HCT116 (cell line): ENCODE results near the gene ARHGDIA.

Experiments used
- CTCF ChIP-seq, 3 experiments: fragments of 200-600 bp in 1 of 3; sonication (generic) in 1 of 3; IDR thresholded peaks in 2 of 3; conservative IDR thresholded peaks in 1 of 3; 2 replicates each; pipeline ENCODE4 v1.5.1; 2012 to 2017; ENCODE audit warnings: low read depth in 2 of 3, low read length in 2 of 3, antibody characterized with exemption in 1 of 3, borderline replicate concordance in 1 of 3, control low read depth in 1 of 3, mild to moderate bottlenecking in 1 of 3, mixed read lengths in 1 of 3, mixed run types in 1 of 3, moderate library complexity in 1 of 3; ENCODE audit not compliant: insufficient read depth in 1 of 3
- EGR1 ChIP-seq: IDR thresholded peaks from 2 replicates; pipeline ENCODE4 v1.6.1; 2012; ENCODE audit warnings: low read depth
- EZH2 ChIP-seq: fragments of 200-600 bp; sonication (generic); IDR thresholded peaks from 2 replicates; pipeline ENCODE4 v1.6.1; 2017; ENCODE audit warnings: antibody characterized with exemption, mixed run types
- EZH2phosphoT487 ChIP-seq: fragments of 200-600 bp; IDR thresholded peaks from 2 replicates; pipeline ENCODE4 v1.6.1; 2018; ENCODE audit warnings: antibody characterized with exemption, borderline replicate concordance
- POLR2A ChIP-seq: IDR thresholded peaks from 2 replicates; pipeline ENCODE4 v1.7.0; 2011; ENCODE audit warnings: borderline replicate concordance; ENCODE audit not compliant: insufficient read depth, insufficient read length; ENCODE audit errors: extremely low read depth
- POLR2AphosphoS5 ChIP-seq: IDR thresholded peaks from 2 replicates; pipeline ENCODE4 v1.6.1; 2011; ENCODE audit warnings: mild to moderate bottlenecking, low read depth, low read length, moderate library complexity
- SP1 ChIP-seq: IDR thresholded peaks from 2 replicates; pipeline ENCODE4 v1.6.1; 2012; ENCODE audit warnings: low read depth
- SRF ChIP-seq: IDR thresholded peaks from 2 replicates; pipeline ENCODE4 v1.6.1; 2012; ENCODE audit warnings: low read depth
- TCF7L2 ChIP-seq: IDR thresholded peaks from 2 replicates; pipeline ENCODE4 v1.7.0; 2011; ENCODE audit warnings: borderline replicate concordance, inconsistent platforms; ENCODE audit not compliant: insufficient read depth, insufficient read length; ENCODE audit errors: extremely low read depth
- ZFX ChIP-seq: fragments of 450-650 bp; IDR thresholded peaks from 2 replicates; pipeline ENCODE4 v1.6.1; 2017
- TF ChIP-seq, protein P1 (sequence below): IDR thresholded peaks from 2 replicates; pipeline ENCODE4 v1.6.1; 2012; ENCODE audit warnings: low read depth

GRCh38 chr17:81844327-81844851, 26.7 kb downstream of the ARHGDIA start:
- no peak for TF ChIP-seq CTCF (IDR thresholded peaks at IDR 0.05 in 2 of 3, conservative IDR thresholded peaks at IDR 0.05 in 1 of 3; ENCODE audit: borderline replicate concordance in 1 of 3, insufficient read depth in 1 of 3, low read depth in 2 of 3, low read length in 2 of 3)
- TF ChIP-seq EGR1, result no peak
- no peak for TF ChIP-seq EZH2
- no peak for TF ChIP-seq EZH2phosphoT487
- no peak for TF ChIP-seq POLR2A
- TF ChIP-seq SRF, result no peak
- TF ChIP-seq ZFX, result no peak
- TF ChIP-seq SP1, result no peak
- TF ChIP-seq TCF7L2, result no peak
- no peak; the same call in 1 of the 2 replicates for TF ChIP-seq POLR2AphosphoS5
- TF ChIP-seq, protein P1, sequence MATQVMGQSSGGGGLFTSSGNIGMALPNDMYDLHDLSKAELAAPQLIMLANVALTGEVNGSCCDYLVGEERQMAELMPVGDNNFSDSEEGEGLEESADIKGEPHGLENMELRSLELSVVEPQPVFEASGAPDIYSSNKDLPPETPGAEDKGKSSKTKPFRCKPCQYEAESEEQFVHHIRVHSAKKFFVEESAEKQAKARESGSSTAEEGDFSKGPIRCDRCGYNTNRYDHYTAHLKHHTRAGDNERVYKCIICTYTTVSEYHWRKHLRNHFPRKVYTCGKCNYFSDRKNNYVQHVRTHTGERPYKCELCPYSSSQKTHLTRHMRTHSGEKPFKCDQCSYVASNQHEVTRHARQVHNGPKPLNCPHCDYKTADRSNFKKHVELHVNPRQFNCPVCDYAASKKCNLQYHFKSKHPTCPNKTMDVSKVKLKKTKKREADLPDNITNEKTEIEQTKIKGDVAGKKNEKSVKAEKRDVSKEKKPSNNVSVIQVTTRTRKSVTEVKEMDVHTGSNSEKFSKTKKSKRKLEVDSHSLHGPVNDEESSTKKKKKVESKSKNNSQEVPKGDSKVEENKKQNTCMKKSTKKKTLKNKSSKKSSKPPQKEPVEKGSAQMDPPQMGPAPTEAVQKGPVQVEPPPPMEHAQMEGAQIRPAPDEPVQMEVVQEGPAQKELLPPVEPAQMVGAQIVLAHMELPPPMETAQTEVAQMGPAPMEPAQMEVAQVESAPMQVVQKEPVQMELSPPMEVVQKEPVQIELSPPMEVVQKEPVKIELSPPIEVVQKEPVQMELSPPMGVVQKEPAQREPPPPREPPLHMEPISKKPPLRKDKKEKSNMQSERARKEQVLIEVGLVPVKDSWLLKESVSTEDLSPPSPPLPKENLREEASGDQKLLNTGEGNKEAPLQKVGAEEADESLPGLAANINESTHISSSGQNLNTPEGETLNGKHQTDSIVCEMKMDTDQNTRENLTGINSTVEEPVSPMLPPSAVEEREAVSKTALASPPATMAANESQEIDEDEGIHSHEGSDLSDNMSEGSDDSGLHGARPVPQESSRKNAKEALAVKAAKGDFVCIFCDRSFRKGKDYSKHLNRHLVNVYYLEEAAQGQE, result no peak
